Loucy (cell line): ENCODE results near the gene NOL4L.

Experiments
- EZH2phosphoT487 ChIP-seq: fragments of 200-600 bp; IDR thresholded peaks from 2 replicates; pipeline ENCODE4 v1.6.1; 2018; ENCODE audit warnings: antibody characterized with exemption, mild to moderate bottlenecking, moderate library complexity, borderline replicate concordance
- TF ChIP-seq, protein P1 (sequence below): fragments of 200-600 bp; sonication (generic); conservative IDR thresholded peaks from 2 replicates; pipeline ENCODE4 v1.5.1; 2014; ENCODE audit warnings: mild to moderate bottlenecking, antibody characterized with exemption, low read length

DNA sequence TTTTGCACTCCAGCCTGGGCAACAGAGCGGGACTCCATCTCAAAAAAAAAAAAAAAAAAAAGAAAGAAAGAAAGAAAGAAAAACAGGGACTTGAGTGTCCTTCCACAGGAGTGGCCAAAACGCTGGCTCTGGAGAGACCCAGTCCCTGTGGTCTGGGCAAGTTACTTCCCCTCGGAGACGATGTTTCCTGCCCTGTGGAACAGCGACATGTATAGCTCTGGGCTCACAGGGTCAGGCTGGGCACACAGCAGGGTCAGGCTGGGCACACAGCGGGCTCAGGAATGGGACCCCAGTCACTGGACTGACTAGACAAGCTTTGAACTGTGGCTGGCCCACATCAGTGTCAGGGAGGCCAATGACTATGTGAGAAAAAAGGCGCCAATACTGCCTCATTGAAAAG lies 116.3 kb downstream of the NOL4L start:
- TF ChIP-seq, protein P1, sequence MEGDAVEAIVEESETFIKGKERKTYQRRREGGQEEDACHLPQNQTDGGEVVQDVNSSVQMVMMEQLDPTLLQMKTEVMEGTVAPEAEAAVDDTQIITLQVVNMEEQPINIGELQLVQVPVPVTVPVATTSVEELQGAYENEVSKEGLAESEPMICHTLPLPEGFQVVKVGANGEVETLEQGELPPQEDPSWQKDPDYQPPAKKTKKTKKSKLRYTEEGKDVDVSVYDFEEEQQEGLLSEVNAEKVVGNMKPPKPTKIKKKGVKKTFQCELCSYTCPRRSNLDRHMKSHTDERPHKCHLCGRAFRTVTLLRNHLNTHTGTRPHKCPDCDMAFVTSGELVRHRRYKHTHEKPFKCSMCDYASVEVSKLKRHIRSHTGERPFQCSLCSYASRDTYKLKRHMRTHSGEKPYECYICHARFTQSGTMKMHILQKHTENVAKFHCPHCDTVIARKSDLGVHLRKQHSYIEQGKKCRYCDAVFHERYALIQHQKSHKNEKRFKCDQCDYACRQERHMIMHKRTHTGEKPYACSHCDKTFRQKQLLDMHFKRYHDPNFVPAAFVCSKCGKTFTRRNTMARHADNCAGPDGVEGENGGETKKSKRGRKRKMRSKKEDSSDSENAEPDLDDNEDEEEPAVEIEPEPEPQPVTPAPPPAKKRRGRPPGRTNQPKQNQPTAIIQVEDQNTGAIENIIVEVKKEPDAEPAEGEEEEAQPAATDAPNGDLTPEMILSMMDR = no peak
- no peak for TF ChIP-seq EZH2phosphoT487
